ENCODE data around the gene TAC1. TPM values are rescaled to one million over a fixed set of nuclear protein-coding genes. Genes with fewer than 3 reads are reported as not detected.

The TAC1 gene
- total and polyA plus RNA-seq, 2 donors (not counting 3 experiments of a cell fraction or from before 2014, with no cell fraction given): not detected

GRCh38 chr7:97697396-97697795 is 34.5 kb upstream of the TAC1 start:
- H4K20me1 ChIP-seq (replicated peaks; ENCODE audit: control insufficient read depth, extremely low read depth, insufficient read depth, low read length): no peaks in the 10 kb centered on the region
- no TSS peak for BruUV-seq (replicated peaks)
- no peaks in the 10 kb centered on the region for H3K36me3 ChIP-seq (ENCODE audit: control insufficient read depth in 2 of 2, extremely low read depth in 1 of 2, insufficient read depth in 2 of 2, low read length in 2 of 2)
- H3K9me1 ChIP-seq (replicated peaks; ENCODE audit: control insufficient read depth, extremely low read depth, insufficient read depth, low read length): no peaks in the 10 kb centered on the region
- FAIRE-seq (no peak), DNase-seq (ENCODE audit: low read depth, low spot score) (no peak)
- H3K79me2 ChIP-seq (ENCODE audit: control insufficient read depth, insufficient read depth, low read length): no peaks in the 10 kb centered on the region
- dilution Hi-C loops (cut with MboI; ENCODE audit: extremely low pct_ligation_motif_present, low sequenced_read_pairs) (no loop called here), intact Hi-C loops (cut with micrococcal nuclease) (no loop called here)
- no peak overlapping the region for H3K4me2 ChIP-seq (ENCODE audit: insufficient read depth, low read length)
- no peak overlapping the region for H3K9ac ChIP-seq (replicated peaks; ENCODE audit: extremely low read depth, insufficient read depth, low read length)
- peaks cover 2% of the 10 kb centered on the region for H3K9me3 ChIP-seq (replicated peaks; ENCODE audit: control insufficient read depth, insufficient read depth, low read length)
- CTCF ChIA-PET: no interaction called here
- no peak overlapping the region for H2AFZ ChIP-seq (ENCODE audit: low read depth, low read length)
- no peaks in the 10 kb centered on the region for H3K27me3 ChIP-seq (ENCODE audit: control insufficient read depth in 2 of 2, insufficient read depth in 2 of 2, low read length in 2 of 2)
- H3K4me1 ChIP-seq (ENCODE audit: control insufficient read depth, extremely low read depth, insufficient read depth, low read length): no peaks in the 10 kb centered on the region
- no peak overlapping the region for H3K4me3 ChIP-seq (replicated peaks in 1 of 3; ENCODE audit: insufficient read depth in 1 of 3, low read depth in 1 of 3, low read length in 3 of 3)
- TF ChIP-seq EZH2 (IDR thresholded peaks at IDR 0.05; ENCODE audit: borderline replicate concordance, low read depth, low read length, severe bottlenecking) (no peak), CTCF (IDR thresholded peaks at IDR 0.05; ENCODE audit: extremely low read depth in 1 of 2, insufficient read depth in 1 of 2, low read depth in 1 of 2, low read length in 2 of 2) (no peak), GATA2 (IDR thresholded peaks at IDR 0.05; ENCODE audit: insufficient read depth, insufficient read length, low read depth, low read length) (no peak), JUN (IDR thresholded peaks at IDR 0.05; ENCODE audit: borderline replicate concordance, insufficient read depth, insufficient read length, low read depth) (no peak), POLR2AphosphoS5 (IDR thresholded peaks at IDR 0.05; ENCODE audit: insufficient read depth, low read depth, low read length) (no peak), POLR2A (IDR thresholded peaks at IDR 0.05; ENCODE audit: low read depth, low read length) (no peak), MYC (IDR thresholded peaks at IDR 0.05; ENCODE audit: low read depth, low read length) (no peak), FOS (IDR thresholded peaks at IDR 0.05; ENCODE audit: borderline replicate concordance, insufficient read depth, low read length) (no peak)
- TF ChIP-seq, protein P1, sequence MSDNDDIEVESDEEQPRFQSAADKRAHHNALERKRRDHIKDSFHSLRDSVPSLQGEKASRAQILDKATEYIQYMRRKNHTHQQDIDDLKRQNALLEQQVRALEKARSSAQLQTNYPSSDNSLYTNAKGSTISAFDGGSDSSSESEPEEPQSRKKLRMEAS (IDR thresholded peaks at IDR 0.05; ENCODE audit: insufficient read depth, insufficient read length): no peak
- POLR2A ChIA-PET: no interaction called here
- H3K27ac ChIP-seq (ENCODE audit: insufficient read depth, low read depth, low read length): no peak overlapping the region

Measured in endothelial cell of umbilical vein (primary cell).